Fibroblast of skin of left biceps (primary cell): ENCODE results near the gene TFB1M.

Source experiments
- DNase-seq, 2 experiments: peaks; one replicate each; pipeline ENCODE4 v3.0.0-alpha.2; 2013; ENCODE audit warnings: low read depth in 2 of 2

Gene TFB1M

DNA sequence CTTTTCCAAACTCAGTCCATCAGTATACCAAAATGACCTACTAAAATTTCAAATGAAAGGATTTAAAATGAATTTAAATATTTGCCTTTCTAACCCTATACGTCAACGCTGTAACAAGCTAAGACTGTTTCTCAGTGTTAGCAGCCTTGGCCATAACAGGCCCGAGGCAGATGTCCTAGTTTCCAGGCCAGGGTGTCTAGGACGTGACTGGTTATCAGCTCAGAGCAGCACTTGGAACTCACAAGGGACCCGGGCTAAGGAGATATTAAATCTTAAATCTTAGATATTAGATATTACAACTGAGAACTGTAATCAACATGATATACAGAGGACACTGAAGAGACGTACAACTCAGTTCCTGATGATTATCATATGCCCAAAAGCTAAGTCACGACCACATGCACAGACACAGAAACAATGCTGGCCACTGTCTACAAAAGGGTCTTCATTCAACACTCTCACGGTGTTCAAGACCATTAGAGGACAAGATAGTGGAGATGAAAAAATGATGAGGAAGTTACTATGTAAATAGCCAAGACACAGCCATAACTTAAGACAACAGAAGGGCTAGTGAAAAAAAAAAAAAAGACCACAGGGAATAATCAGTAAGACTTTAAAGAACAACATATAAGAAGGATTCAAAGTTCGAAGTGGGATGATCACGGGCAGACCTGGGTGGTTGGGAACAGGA lies 50.8 kb downstream of the TFB1M start, which contains the start of gene CLDN20:
CLDN20 (plus strand) TSS at position 641 of the 691 bp plus-strand sequence. CDS start 11,707 bp downstream, outside the sequence.
- no peak for DNase-seq

DNA sequence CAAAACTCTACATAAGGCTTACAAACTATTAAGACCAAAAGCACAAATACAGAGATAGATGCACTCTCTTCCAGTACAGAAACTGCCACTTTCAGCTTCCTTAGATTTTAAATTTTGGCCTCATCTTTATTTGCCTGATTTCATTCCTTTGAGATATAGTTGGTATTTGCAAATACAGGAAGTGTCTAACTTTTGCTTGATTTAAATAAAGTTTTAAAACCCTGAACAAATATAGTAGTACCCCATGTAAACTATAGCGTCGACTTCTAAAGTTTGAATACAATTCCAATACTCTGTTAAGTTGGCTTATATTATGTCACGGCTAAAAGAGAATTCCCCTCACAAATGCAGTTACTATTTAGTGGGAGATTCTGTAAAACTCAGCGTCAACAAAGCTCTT lies 51.6 kb downstream of the TFB1M start:
- DNase-seq = no peak

DNA sequence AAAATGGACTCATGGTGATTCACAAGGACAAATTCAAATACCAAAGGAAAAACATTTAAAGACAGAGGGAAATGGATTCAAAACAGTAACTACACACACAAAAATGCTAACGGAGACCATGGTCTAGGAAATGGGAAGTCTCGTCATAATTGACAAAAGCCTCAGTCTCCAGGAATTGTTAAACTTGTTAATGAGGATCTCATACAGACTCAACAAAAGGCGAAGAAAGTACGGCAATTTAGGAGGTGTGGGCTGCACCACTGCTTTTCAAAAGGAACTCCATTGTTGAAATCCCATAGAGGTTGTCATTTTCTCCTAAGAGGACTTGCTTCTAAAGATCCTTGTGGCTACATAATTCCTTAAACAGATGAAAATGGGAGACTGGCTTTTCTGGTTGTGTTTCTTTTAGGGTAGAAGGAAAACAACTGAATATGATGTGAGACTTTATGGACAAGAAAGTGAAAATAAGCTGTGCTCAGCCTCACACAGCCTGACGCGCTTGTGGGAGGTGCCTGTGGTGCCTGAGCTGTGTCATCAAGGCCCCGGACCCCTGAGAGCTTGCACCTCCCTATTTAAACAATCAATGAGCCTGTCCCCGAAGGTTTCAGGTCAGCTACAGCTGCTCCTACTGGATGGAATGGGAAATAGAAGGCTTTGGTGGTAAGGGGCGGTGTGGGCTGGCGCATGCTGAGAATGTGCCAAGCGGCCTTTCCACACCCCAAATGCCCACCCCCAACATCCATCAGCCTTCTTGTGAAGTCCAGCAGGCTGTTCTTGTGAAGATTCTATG lies 53.0 kb downstream of the TFB1M start:
- no peak for DNase-seq

DNA sequence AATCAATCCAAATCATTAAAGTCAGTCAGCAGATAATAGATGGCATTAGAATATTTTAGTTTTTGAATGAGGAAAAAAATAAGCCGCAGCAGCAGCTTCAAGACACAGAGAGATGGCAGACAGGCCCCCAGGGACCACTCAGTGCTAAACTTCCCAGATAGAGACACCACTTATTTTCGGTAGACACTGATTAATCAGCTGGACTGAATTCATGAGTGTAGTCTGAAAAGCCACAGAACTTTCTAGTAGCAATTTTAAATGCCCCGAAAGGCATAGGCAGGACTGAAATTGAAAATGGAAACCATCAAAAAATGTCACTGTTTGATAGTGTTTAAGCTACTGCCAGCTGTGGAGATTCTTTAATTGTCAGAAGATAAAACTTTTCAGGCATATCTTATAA lies 53.6 kb downstream of the TFB1M start:
- DNase-seq = no peak

DNA sequence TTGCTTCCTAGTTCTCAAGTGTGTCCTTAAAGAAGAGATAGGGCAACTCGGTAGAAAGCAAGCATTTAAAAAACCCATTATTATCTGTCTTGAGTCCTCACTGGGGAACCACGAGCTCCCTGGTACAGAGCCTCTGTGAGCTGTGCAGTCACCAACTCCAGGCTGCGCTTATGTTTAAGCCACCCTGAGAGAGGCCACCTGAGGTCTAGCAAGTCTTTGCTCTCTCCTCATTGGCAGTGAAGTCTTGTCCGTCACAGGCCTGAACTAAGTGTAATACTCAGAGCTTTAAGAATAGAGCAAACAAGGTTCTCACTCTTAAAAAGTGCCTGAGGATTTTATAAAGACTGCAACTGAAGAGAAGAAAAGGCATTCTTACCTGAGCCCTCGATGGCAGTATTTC lies 54.4 kb downstream of the TFB1M start:
- no peak for DNase-seq

DNA sequence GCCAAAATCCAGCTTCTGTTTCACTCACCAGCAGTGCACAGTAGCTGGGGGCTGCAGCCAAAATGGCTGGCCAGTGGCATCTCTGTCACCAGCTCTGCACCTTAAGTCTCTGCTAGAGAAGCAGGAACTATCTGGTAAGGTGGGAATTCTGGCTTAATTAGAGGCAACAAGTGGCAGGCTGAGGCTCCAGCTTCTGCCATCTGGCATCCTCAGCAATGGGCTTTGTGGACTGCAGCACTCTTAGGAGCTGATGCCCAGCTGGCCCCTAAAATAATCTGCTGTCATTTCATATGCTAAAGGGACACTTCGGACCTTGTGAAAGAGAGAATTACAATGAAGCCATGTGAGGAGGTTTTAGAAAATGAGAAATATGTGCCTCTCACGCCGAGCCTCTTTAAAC lies 55.1 kb downstream of the TFB1M start:
- DNase-seq = no peak

DNA sequence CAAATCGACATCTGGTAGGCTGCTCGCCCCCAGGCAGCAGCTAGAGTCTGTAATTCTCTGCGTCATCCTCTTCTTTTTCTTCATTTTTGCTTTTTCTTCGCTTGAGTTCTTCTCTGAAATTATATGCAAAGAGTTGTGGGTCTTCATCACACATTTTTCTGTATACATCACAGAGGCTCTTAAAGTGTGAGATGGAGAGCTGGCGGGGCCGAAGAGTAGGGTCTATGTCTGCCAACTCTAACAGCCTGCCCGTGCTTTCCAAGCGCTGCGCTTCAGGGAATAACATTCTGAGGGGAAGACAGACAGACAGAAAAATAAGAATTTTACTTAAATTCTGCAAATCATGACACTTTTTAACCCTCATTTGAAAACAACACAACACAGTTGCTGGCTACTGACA lies 56.5 kb downstream of the TFB1M start:
- no peak for DNase-seq

DNA sequence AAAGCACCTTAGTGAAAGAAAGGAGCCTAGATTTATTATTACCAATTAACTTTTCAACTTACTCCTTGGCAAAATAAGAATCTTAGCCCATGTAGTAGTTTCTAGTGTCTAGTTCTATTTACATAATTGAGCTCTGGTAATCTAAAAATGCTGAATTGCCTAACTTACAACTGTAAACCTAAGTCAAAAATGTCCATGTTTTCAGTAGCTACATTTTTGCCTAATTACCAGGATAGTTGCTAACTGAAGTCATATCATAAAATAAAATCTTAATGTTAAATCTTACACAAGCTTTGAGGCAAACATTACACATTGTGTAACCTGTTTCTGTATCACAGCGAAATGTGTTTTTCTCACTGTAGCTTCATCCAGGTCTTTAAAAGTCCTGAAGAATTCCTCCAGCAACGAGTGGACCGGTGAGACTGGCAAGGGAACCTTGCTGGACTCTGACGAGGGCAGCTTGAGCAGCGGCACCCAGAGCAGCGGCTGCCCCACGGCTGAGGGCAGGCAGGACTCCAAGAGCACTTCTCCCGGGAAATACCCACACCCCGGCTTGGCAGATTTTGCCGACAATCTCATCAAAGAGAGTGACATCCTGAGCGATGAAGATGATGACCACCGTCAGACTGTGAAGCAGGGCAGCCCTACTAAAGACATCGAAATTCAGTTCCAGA lies 58.0 kb downstream of the TFB1M start:
- no peak for DNase-seq

DNA sequence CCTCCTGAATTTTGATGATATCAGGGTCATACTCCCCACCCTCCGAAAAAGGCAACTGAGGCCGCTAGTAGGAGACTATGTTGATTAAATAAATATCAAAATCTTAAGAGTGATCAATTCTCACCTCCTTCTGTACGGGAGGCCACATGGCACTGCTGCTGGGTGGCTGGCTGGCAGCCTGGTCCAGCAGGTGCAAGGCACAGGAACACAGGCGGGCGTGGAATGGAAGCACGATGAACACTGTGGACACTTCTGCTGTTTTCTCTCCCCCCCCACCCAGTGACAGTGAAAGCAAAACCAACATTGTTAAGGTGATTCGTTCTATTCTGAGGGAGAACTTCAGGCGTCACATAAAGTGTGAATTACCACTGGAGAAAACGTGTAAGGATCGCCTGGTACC lies 60.1 kb downstream of the TFB1M start:
- no peak for DNase-seq

DNA sequence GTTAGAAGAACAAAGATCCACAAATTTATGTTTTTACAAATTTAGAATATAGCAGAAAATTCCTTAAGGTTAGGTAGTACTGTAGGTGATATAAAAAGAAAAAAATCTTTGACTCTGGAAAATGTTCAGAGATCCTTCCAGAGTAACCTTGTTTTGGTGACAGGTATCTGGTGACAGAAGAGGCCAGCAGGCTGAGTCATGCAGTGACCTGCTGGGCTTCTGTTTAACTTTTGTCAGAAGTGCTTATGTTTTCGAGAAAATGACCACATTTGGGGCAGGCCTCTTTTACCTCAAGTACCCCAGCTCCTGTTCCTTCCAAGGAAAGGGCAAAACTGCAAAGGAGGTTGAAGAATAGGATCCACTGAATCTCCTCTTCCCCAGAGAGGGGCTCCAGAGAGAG lies 60.9 kb downstream of the TFB1M start:
- DNase-seq = no peak

DNA sequence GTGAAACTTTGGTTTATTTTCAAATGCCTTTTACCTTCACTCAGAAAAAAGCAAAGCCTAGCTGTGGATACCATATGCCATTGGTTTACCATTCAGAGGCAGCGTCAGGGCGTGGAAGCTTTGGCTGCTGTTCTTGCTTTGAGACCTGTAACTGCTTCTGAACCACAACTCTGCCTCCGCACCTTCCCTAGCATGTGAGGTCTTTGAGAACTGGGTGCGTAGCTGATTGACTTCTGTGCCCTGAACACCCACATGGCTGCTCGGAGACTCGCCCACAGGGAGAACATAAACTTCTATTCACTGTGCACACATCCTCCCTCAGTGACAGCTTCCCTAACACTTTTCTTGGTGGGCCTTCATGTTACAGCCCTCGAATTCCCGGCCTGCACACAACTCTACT lies 61.7 kb downstream of the TFB1M start:
- no peak for DNase-seq

DNA sequence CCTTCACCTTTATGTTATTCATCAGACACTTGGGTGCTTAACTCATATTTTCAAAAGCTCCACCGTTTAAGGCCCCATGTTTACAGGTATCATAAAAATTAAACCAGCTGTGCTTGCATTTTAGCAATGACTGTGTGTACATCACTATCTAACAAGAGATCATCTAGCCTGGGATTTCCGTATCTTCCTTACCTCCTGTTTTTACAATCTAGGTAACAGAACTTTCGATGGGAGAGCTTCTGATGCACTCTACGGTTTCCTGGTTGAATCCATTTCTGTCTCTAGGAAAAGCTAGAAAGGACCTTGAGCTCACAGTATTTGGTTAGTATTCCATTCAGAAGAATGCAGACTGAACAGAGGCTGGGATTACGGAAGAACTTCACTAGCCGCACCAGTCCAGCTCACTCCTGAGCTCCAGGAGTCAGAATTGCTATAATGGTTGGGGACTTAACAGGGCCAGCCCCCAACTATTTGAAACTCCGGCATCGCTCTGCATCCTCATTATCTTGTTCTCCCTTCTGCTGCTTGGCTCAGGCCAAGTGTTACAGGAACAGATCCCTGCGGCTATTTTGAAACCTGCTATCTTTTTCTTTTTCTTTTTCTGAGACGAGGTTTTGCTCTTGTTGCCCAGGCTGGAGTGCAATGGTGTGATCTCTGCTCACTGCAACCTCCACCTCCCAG lies 63.4 kb downstream of the TFB1M start:
- no peak for DNase-seq

DNA sequence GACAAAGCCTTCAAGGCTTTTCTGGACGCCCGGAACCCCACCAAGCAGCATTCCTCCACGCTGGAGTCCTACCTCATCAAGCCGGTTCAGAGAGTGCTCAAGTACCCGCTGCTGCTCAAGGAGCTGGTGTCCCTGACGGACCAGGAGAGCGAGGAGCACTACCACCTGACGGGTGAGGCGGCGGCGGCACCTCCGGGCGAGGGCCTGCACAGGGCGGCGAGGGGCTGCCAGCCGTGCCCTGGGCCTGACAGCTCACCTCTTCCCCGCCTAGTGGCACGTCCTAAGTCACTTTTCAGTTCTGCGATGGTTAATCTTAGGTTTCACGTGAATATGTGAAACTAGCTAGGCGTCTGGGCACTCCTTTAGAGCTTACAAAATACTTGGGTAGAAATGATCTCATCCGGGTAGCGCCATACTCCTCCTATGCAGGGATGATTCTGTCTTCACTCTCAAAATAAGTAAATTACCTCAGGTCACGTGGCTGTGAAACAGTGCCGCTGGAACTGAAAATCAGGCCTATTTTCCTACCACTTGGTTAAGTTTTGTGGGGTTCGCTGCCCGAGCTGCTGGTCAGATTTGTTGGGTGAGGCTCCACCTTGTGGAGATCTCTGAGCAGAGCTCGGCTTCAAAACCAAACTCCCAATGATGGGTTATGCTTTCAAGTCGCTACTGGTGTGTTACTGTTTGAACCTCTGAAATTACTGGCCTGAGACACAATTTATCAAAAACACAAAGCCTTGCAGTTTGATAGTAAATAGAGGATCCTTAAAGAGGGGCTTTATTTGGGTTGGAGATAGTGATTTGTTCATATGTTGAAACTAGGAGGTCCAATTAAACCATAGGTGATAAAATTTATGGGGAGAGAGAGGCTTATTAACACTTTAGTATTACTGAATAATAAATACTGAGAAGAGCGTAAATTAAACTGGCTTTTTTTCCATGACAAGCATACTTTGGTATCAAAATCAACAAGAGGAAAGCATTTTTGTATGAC lies 66.0 kb downstream of the TFB1M start:
- DNase-seq = peak in 1 of 2 experiments; percentile 30

DNA sequence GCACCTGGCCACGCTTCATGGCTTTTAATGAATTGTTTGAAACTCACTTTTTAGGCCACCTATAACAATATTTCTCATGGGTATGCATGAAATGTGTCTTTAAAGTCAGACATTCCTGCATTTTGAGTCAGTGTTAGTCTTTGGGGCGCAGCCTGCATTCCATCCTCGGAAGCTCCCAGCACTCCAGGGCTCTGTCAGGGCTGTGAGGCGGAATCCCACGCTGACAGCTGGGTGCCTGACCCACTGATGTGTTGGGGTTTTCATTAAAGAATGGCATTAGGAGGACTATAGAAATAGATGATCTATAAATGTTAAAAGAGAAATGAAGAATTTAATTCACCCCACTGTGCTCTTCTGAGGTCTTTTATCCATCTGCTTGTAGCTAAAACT lies 66.7 kb downstream of the TFB1M start:
- DNase-seq = peak; percentile 64 to 67

DNA sequence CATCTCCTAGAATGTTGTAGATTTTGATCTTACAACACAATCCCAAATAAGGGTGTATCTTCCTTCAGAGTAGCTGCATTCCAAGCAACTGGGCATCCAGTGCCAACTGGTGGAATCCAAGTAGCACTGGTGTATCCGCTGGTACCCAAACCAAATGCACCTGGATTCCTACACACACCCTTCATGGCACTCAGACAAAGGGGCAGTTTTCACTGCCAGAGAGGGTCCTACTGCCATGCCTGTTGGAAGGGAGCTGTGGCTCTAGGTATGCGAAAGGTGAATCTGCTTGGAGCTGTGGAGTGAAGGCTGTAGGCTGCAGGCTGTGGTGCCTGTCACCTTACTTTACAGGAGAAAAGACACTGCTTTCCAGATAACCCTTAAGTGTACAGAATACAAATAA lies 67.5 kb downstream of the TFB1M start:
- no peak for DNase-seq

DNA sequence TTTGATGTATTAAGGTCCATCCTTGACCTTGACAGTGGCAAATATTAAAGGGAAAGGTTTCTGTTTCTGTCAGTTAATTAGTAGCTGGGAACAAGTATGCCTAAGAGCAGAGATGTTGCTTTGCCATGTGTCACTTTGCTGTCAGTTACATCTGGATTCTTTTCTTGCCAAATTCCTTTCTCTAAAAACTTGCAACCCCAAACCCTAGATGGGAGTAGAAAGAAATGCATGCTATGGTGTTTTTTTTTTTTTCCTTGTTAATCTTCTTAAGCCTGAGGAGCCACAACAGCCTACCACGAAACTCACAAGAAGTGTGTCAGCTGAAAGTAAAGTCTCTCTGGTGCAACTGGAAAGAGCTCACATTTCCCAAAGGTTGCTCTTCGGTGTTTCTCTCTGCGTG lies 68.5 kb downstream of the TFB1M start:
- DNase-seq = peak; percentile 33 to 46

DNA sequence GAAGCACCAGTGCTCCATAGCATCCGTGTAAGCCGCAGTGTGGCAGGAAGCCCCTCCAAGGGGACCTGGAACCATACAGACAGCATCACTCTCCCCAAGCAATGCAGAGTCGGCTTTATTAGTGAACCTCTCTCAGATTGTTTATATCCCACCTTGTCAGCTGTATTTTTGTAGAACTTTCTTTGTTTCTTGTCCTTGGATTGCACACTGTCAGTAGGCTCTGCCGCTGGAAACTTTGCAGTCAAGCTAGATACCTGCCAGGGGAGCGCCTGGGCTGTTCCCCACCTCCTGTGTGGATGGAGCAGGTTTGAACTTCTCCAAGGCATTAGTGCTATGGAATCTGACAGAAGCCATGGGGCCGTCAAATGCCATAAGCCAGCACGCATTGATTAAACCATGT lies 69.1 kb downstream of the TFB1M start:
- no peak for DNase-seq

DNA sequence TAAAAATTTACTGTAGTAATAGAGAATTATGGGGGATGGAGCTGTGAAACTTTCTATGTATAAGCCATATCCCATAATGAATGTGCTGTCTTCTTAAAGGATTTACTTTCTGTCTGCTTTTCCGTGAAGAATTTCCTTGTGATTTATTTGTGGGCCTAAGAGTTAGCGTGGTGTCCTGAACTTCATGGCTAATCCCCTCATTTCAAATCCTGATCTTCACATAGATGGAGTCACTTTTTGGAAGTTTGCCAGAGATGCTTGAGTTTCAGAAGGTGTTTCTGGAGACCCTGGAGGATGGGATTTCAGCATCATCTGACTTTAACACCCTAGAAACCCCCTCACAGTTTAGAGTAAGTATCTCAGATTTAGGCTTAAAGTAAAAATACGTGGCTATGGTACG lies 69.8 kb downstream of the TFB1M start:
- no peak for DNase-seq

DNA sequence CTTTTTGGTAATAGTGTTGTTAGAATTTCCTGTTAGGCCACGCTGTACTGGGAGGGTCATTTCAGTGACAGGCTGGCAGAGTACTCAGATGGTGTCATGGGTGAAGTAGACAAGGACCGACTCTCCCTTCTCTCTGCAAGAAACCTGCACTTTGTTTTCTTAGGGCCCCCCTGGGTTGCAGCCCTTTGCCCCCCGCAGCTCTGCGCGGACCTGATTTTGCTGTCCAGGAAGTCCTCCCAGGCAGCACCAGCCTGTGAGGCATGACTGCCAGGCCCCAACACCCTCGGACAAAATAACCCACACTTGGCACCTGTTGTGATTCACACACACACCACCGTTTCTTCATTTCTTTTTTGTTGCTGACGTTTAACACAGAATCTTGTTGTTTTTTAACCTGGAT lies 72.3 kb downstream of the TFB1M start:
- DNase-seq = no peak

DNA sequence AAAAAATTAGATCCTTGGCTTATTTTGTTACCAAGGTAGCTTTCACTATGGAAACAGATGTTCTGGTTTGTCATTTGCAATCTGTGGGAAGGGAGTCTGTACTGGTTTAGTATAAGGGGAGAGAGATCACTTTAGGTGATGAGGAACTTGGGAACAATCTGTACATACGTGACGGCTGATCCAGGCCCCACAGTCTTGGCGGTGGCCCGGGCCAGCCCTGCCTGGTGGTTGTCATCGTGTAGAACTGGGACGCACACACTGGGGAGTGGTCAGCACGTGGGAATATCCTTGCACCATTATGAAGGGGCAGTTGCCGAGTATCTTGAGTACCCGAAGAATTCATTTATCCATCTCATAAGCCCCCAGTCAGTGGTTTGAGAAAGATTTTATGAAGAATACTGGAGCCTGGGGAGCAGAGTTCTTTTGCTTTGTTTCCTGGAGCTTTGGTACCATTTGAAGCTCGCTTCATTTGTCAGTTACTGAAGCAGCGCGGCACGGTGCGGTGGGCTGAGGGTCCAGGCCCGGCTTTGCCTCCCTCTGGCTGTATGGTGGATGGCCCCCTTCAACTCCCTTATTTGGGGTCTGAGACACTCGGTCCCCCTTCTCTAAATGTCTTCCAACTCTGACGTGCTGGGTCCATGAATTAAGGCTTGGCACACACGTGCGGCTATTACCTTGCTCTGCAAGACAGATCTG lies 73.2 kb downstream of the TFB1M start:
- no peak for DNase-seq
